Hematopoietic multipotent progenitor cell treated with erythropoietin and hydrocortisone succinate and interleukin-3 and kit ligand, for 15 days (in vitro differentiated cells): Measurements from ENCODE around the gene AUTS2.

Experiments
- DNase-seq: peaks from one replicate; pipeline ENCODE4 v3.0.0-alpha.2; 2015; ENCODE audit warnings: low spot score

AUTS2 gene

GRCh38 chr7:70663680-70664079 is 1065.4 kb downstream of the AUTS2 start:
- DNase-seq: no peak

GRCh38 chr7:70665997-70666396 is 1067.7 kb downstream of the AUTS2 start:
- no peak for DNase-seq

- DNase-seq: no peak
These were observed 1069.1 kb downstream of the AUTS2 start for GRCh38 chr7:70667406-70667805.

- no peak for DNase-seq
These were observed 1070.5 kb downstream of the AUTS2 start for GRCh38 chr7:70668606-70669358.

- DNase-seq: no peak
These were observed 1071.6 kb downstream of the AUTS2 start for GRCh38 chr7:70669854-70670253.

GRCh38 chr7:70670288-70670687 is 1072.0 kb downstream of the AUTS2 start:
- DNase-seq: no peak

- DNase-seq: no peak
These were observed 1075.7 kb downstream of the AUTS2 start for GRCh38 chr7:70673778-70674570.

GRCh38 chr7:70674571-70675010 is 1076.3 kb downstream of the AUTS2 start:
- DNase-seq: no peak

- no peak for DNase-seq
These were observed 1078.0 kb downstream of the AUTS2 start for GRCh38 chr7:70676243-70676642.

- no peak for DNase-seq
These were observed 1080.5 kb downstream of the AUTS2 start for GRCh38 chr7:70678621-70679251.

- DNase-seq: no peak
These were observed 1081.4 kb downstream of the AUTS2 start for GRCh38 chr7:70679661-70680060.

- DNase-seq: no peak
These were observed 1082.0 kb downstream of the AUTS2 start for GRCh38 chr7:70680306-70680705.

GRCh38 chr7:70680743-70681468 is 1082.6 kb downstream of the AUTS2 start:
- DNase-seq: no peak

GRCh38 chr7:70681469-70682350 is 1083.4 kb downstream of the AUTS2 start:
- DNase-seq: no peak

- DNase-seq: no peak
These were observed 1085.9 kb downstream of the AUTS2 start for GRCh38 chr7:70684173-70684572.

GRCh38 chr7:70693321-70693685 is 1095.0 kb downstream of the AUTS2 start:
- DNase-seq: no peak

- no peak for DNase-seq
These were observed 1095.6 kb downstream of the AUTS2 start for GRCh38 chr7:70693686-70694433.

- no peak for DNase-seq
These were observed 1096.2 kb downstream of the AUTS2 start for GRCh38 chr7:70694434-70694970.

- DNase-seq: no peak
These were observed 1096.9 kb downstream of the AUTS2 start for GRCh38 chr7:70694971-70695794.

GRCh38 chr7:70695795-70696083 is 1097.5 kb downstream of the AUTS2 start:
- no peak for DNase-seq
